ENCODE data around the gene COASY.
A peak's percentile ranks its signal among the peaks of the same experiment; 100 is the strongest.

COASY gene

GRCh38 chr17:42559075-42559474, 2.9 kb upstream of the COASY start:
- peaks cover 33% of the 10 kb centered on the region for H3K79me2 ChIP-seq (ENCODE audit: low read length)
- no peak overlapping the region for H2AFZ ChIP-seq (ENCODE audit: low read depth, low read length)
- H3K36me3 ChIP-seq (replicated peaks; ENCODE audit: low read depth, low read length) = no peaks in the 10 kb centered on the region
- no peak overlapping the region for H3K4me3 ChIP-seq (ENCODE audit: low read length)
- no peaks in the 10 kb centered on the region for H4K20me1 ChIP-seq (ENCODE audit: insufficient read depth, low read length)
- no peaks in the 10 kb centered on the region for H3K9me3 ChIP-seq (ENCODE audit: insufficient read depth, low read length)
- peaks cover 22% of the 10 kb centered on the region for H3K4me1 ChIP-seq (ENCODE audit: low read length)
- no peak overlapping the region for H3K4me2 ChIP-seq (ENCODE audit: low read length)
- no peak for TF ChIP-seq CTCF (IDR thresholded peaks at IDR 0.05; ENCODE audit: low read depth, low read length)
- no peaks in the 10 kb centered on the region for H3K27me3 ChIP-seq (ENCODE audit: low read depth, low read length)
- H3K27ac ChIP-seq (ENCODE audit: low read length) = no peak overlapping the region
- no peak overlapping the region for H3K9ac ChIP-seq (ENCODE audit: low read length)

- no peak overlapping the region for H3K9ac ChIP-seq (ENCODE audit: low read length)
These were observed 1.7 kb upstream of the COASY start for GRCh38 chr17:42560246-42560645.

GRCh38 chr17:42562388-42563142, 617 bp downstream of the COASY start:
- Histone ChIP-seq H3K4me2 (ENCODE audit: low read length) (peak overlapping the region; percentile 97), H3K36me3 (replicated peaks; ENCODE audit: low read depth, low read length) (peaks cover 17% of the 10 kb centered on the region), H2AFZ (ENCODE audit: low read depth, low read length) (no peak overlapping the region), H3K27me3 (ENCODE audit: low read depth, low read length) (no peaks in the 10 kb centered on the region), H3K27ac (ENCODE audit: low read length) (peak overlapping the region; percentile 52), H3K79me2 (ENCODE audit: low read length) (peaks cover 35% of the 10 kb centered on the region), H3K9ac (ENCODE audit: low read length) (peak overlapping the region; percentile 87), H3K4me1 (ENCODE audit: low read length) (peaks cover 22% of the 10 kb centered on the region), H3K4me3 (ENCODE audit: low read length) (peak overlapping the region; percentile 85), H4K20me1 (ENCODE audit: insufficient read depth, low read length) (no peaks in the 10 kb centered on the region), H3K9me3 (ENCODE audit: insufficient read depth, low read length) (no peaks in the 10 kb centered on the region)
- TF ChIP-seq CTCF (IDR thresholded peaks at IDR 0.05; ENCODE audit: low read depth, low read length) (no peak), EZH2phosphoT487 (IDR thresholded peaks at IDR 0.05; ENCODE audit: low read depth) (no peak)

More at GRCh38 chr17:42560246-42560645, 1.7 kb upstream of the COASY start:
- no peaks in the 10 kb centered on the region for H3K9me3 ChIP-seq (ENCODE audit: insufficient read depth, low read length)
- no peak overlapping the region for H3K27ac ChIP-seq (ENCODE audit: low read length)
- no peak for TF ChIP-seq CTCF (IDR thresholded peaks at IDR 0.05; ENCODE audit: low read depth, low read length)
- no peak for TF ChIP-seq EZH2phosphoT487 (IDR thresholded peaks at IDR 0.05; ENCODE audit: low read depth)
- H3K79me2 ChIP-seq (ENCODE audit: low read length) = peaks cover 29% of the 10 kb centered on the region
- H3K4me2 ChIP-seq (ENCODE audit: low read length) = no peak overlapping the region
- H3K27me3 ChIP-seq (ENCODE audit: low read depth, low read length) = no peaks in the 10 kb centered on the region
- peaks cover 11% of the 10 kb centered on the region for H3K36me3 ChIP-seq (replicated peaks; ENCODE audit: low read depth, low read length)
- H2AFZ ChIP-seq (ENCODE audit: low read depth, low read length) = no peak overlapping the region
- peaks cover 20% of the 10 kb centered on the region for H3K4me1 ChIP-seq (ENCODE audit: low read length)
- H4K20me1 ChIP-seq (ENCODE audit: insufficient read depth, low read length) = no peaks in the 10 kb centered on the region
- H3K4me3 ChIP-seq (ENCODE audit: low read length) = no peak overlapping the region

- peak overlapping the region; percentile 97 for H3K4me2 ChIP-seq (ENCODE audit: low read length)
- no peaks in the 10 kb centered on the region for H3K27me3 ChIP-seq (ENCODE audit: low read depth, low read length)
- H3K79me2 ChIP-seq (ENCODE audit: low read length) = peaks cover 40% of the 10 kb centered on the region
- peak overlapping the region; percentile 87 for H3K9ac ChIP-seq (ENCODE audit: low read length)
- peaks cover 26% of the 10 kb centered on the region for H3K4me1 ChIP-seq (ENCODE audit: low read length)
- TF ChIP-seq CTCF (IDR thresholded peaks at IDR 0.05; ENCODE audit: low read depth, low read length) (no peak), EZH2phosphoT487 (IDR thresholded peaks at IDR 0.05; ENCODE audit: low read depth) (no peak)
- no peak overlapping the region for H2AFZ ChIP-seq (ENCODE audit: low read depth, low read length)
- peaks cover 17% of the 10 kb centered on the region for H3K36me3 ChIP-seq (replicated peaks; ENCODE audit: low read depth, low read length)
- no peaks in the 10 kb centered on the region for H4K20me1 ChIP-seq (ENCODE audit: insufficient read depth, low read length)
- H3K9me3 ChIP-seq (ENCODE audit: insufficient read depth, low read length) = no peaks in the 10 kb centered on the region
- peak overlapping the region; percentile 85 for H3K4me3 ChIP-seq (ENCODE audit: low read length)
- no peak overlapping the region for H3K27ac ChIP-seq (ENCODE audit: low read length)
These were observed 1.2 kb downstream of the COASY start for GRCh38 chr17:42563143-42563509.

Data from OCI-LY3 (cell line).